GM12875 (cell line): ENCODE measurements around the gene KANSL1L.

Experiments
- H3K4me3 ChIP-seq: one replicate; pipeline ENCODE4 v1.5.1; 2011; ENCODE audit warnings: low read depth, low read length, control low read depth
- CTCF ChIP-seq: IDR thresholded peaks from 2 replicates; pipeline ENCODE4 v1.5.1; 2011; ENCODE audit warnings: low read depth, mild to moderate bottlenecking, control low read depth, inconsistent platforms, low read length, moderate library complexity, borderline replicate concordance; ENCODE audit not compliant: insufficient read depth

The KANSL1L gene

GRCh38 chr2:210159059-210159458, 12.2 kb downstream of the KANSL1L start:
- no peak for TF ChIP-seq CTCF
- H3K4me3 ChIP-seq, result no peak overlapping the region

GRCh38 chr2:210158236-210158635, 13.0 kb downstream of the KANSL1L start:
- TF ChIP-seq CTCF, result no peak
- no peak overlapping the region for H3K4me3 ChIP-seq

GRCh38 chr2:210157526-210157925, 13.7 kb downstream of the KANSL1L start:
- TF ChIP-seq CTCF, result no peak
- no peak overlapping the region for H3K4me3 ChIP-seq

GRCh38 chr2:210147614-210148013, 23.6 kb downstream of the KANSL1L start:
- no peak for TF ChIP-seq CTCF
- H3K4me3 ChIP-seq, result no peak overlapping the region

- TF ChIP-seq CTCF, result no peak
- no peak overlapping the region for H3K4me3 ChIP-seq
These were observed 39.0 kb downstream of the KANSL1L start for GRCh38 chr2:210132239-210132638.

GRCh38 chr2:210128961-210129360, 42.2 kb downstream of the KANSL1L start:
- no peak for TF ChIP-seq CTCF
- no peak overlapping the region for H3K4me3 ChIP-seq

GRCh38 chr2:210113614-210114235, 57.5 kb downstream of the KANSL1L start:
- no peak for TF ChIP-seq CTCF
- H3K4me3 ChIP-seq, result no peak overlapping the region
